ENCODE measurements around the gene RWDD1.
A peak's percentile ranks its signal among the peaks of the same experiment; 100 is the strongest.

RWDD1 gene

DNA sequence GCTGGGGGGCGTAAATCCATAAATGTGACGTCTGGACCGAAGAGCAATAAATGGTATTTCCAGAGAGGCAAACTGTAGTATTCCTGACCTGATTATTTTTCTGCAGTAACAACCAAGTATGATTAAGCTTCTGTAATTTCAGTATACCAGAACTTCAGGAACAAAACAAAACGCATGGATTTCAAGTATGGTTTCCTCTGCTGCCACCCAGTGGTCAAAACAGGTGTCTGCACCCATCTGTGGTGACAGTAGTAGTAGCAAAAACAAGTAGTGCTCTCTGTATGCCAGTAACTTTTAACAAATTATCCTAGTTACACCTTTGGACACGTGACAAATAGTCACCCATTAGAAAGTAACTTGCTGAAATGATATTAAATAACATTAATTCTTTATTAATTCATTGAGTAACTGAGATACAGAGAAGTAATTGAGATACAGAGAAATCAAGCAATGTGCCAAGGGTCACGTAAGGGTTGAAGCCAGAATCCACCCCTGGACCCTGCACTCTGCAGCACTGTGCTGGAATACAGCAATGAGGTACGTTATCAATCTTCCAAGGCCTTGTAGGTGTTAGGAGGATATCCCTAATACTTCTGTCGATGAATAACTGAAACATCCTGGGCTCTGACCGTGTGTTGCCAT, 9.8 kb upstream of the RWDD1 start:
- ChIA-PET POLR2A (interaction anchor here (1.0 to 1.9 kb wide), 4 partner anchors 9 to 50 kb away, joined by 3 to 5 read pairs (median 4); partner anchors contain the start of genes CALHM5 and RWDD1), CTCF (interaction anchor here (0.6 to 1.7 kb wide), 16 partner anchors 9 to 654 kb away, joined by 3 to 17 read pairs (median 4); partner anchors contain the start of genes CALHM5, RWDD1 and TSPYL4)
- no peak for TF ChIP-seq NFRKB (IDR thresholded peaks at IDR 0.05)
- no peak for TF ChIP-seq FOXA1 (IDR thresholded peaks at IDR 0.05)
- TF ChIP-seq, protein P1, sequence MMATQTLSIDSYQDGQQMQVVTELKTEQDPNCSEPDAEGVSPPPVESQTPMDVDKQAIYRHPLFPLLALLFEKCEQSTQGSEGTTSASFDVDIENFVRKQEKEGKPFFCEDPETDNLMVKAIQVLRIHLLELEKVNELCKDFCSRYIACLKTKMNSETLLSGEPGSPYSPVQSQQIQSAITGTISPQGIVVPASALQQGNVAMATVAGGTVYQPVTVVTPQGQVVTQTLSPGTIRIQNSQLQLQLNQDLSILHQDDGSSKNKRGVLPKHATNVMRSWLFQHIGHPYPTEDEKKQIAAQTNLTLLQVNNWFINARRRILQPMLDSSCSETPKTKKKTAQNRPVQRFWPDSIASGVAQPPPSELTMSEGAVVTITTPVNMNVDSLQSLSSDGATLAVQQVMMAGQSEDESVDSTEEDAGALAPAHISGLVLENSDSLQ (IDR thresholded peaks at IDR 0.05): 0 out of 2 replicates have a peak, but pooled peaks have one; percentile 13
- DNase-seq (ENCODE audit: extremely low spot score): peak; percentile 73

DNA sequence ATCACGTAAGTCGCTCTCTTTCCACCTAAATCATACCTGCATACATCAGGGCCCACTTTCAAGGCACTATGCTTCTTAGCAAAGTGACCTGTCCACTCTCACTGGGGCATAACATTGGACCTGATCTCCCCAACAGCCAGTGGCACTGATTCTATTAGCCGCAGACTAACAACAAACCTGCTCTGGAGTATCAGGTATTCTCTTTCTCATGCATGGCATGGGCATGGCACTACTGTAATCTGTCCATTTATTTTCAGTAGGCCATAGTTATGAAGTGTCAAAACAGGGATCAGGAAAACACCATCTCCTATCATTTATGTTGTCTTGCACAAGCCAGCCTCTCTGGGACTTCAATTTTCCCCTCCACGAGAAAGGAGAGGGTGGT, 9.3 kb upstream of the RWDD1 start:
- no peak for DNase-seq (ENCODE audit: extremely low spot score)
- ChIA-PET CTCF (interaction anchor here (0.9 to 1.0 kb wide), 2 partner anchors 29 to 275 kb away, joined by 3 to 5 read pairs; no protein-coding TSS in a partner anchor), POLR2A (interaction anchor here (1.9 kb wide), 1 partner anchor 9 kb away, joined by 5 read pairs; the partner anchor contains the start of gene RWDD1)
- TF ChIP-seq CTBP1 (IDR thresholded peaks at IDR 0.05; ENCODE audit: borderline replicate concordance): no peak
- no peak for TF ChIP-seq FOXA1 (IDR thresholded peaks at IDR 0.05)
- TF ChIP-seq SP1 (IDR thresholded peaks at IDR 0.05): no peak
- no peak for TF ChIP-seq FOXK2 (IDR thresholded peaks at IDR 0.05)
- TF ChIP-seq LEF1 (IDR thresholded peaks at IDR 0.05; ENCODE audit: borderline replicate concordance): no peak
- no peak for TF ChIP-seq FOXM1 (IDR thresholded peaks at IDR 0.05; ENCODE audit: borderline replicate concordance)
- no peak for TF ChIP-seq ELF4 (IDR thresholded peaks at IDR 0.05)
- TF ChIP-seq ARNT (IDR thresholded peaks at IDR 0.05): no peak

DNA sequence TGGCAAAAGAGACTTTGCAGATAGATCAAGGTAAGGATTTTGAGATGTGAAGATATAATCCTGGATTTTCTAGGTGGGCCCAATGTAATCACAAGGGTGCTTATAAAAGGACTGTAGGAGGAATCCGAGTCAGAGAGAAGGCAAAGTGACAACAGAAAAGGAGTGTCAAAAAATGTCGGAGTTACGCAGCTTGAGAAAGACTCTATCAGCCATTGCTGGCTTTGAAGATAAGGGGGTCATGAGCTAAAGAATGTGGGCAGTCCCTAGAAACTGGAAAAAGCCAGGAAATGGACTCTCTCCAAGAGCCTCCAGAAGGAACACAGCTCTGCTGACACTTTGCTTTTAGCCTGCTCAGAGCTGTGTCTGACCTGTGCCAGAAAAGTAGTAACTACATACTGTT, 8.7 kb upstream of the RWDD1 start:
- POLR2A ChIA-PET: interaction anchor here (1.9 kb wide), 2 partner anchors 8 to 282 kb away, joined by 5 to 6 read pairs; partner anchors contain the start of genes RWDD1 and TSPYL1

DNA sequence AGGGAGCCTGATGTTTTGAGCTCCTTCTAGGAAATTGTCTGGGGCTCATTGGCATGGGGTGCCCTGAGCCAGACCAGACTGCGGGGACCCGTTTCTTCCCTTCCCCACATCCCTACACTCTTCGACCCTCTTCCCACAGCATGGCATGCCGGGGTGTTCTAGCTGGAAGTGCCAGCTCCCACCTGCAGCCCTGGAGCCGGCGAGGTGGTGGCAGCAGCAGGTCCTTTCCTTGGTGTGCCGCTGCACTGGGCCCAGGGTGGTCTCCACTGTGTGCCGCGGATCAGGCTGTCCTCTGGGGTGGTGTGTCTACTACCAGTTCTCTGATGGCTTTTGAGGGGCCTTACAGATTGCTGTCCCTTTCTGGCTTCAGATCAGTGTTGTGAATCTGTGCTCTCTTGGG, 7.5 kb upstream of the RWDD1 start:
- TF ChIP-seq HDGF (IDR thresholded peaks at IDR 0.05; ENCODE audit: borderline replicate concordance) (no peak), FOXK2 (IDR thresholded peaks at IDR 0.05) (no peak), CTBP1 (IDR thresholded peaks at IDR 0.05; ENCODE audit: borderline replicate concordance) (no peak), SUZ12 (IDR thresholded peaks at IDR 0.05) (no peak), LEF1 (IDR thresholded peaks at IDR 0.05; ENCODE audit: borderline replicate concordance) (no peak), FOXM1 (IDR thresholded peaks at IDR 0.05; ENCODE audit: borderline replicate concordance) (no peak), ARNT (IDR thresholded peaks at IDR 0.05) (no peak)
- no peak for DNase-seq (ENCODE audit: extremely low spot score)
- ChIA-PET CTCF (interaction anchor here (0.5 to 0.7 kb wide), 3 partner anchors 31 to 276 kb away, joined by 3 to 4 read pairs (median 3); no protein-coding TSS in a partner anchor), POLR2A (interaction anchor here (1.3 to 1.9 kb wide), 3 partner anchors 7 to 284 kb away, joined by 3 to 6 read pairs (median 5); partner anchors contain the start of genes RWDD1 and TSPYL1)

More for the DNA sequence above, 8.7 kb upstream of the RWDD1 start:
- DNase-seq (ENCODE audit: extremely low spot score): no peak
- CTCF ChIA-PET: interaction anchor here (0.9 to 1.0 kb wide), 3 partner anchors 29 to 346 kb away, joined by 3 to 5 read pairs (median 4); no protein-coding TSS in a partner anchor
- TF ChIP-seq TARDBP (IDR thresholded peaks at IDR 0.05) (no peak), SP1 (IDR thresholded peaks at IDR 0.05) (no peak), FOXA1 (IDR thresholded peaks at IDR 0.05) (no peak), HDGF (IDR thresholded peaks at IDR 0.05; ENCODE audit: borderline replicate concordance) (no peak), ARNT (IDR thresholded peaks at IDR 0.05) (no peak), FOXM1 (IDR thresholded peaks at IDR 0.05; ENCODE audit: borderline replicate concordance) (no peak)
- TF ChIP-seq, protein P1 (IDR thresholded peaks at IDR 0.05): no peak

DNA sequence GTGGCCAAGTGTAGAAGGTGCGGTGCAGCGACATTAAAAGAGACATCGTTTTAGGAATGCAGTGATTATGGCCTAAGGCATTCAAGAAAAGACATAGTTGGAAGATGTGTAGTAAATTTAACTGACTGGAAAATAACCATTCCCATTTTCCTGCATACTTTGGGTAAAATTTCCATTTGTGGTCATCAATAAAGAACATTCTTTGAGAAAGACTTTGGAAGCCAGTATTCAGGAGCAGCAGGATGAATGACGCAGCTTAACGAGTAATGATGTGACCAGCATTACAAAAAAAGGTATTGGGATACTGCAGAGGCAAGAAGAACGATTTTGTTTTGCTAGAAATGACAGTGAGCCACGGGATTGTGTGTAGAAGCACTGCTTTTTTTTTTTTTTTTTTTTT, 7.0 kb upstream of the RWDD1 start:
- CTCF ChIA-PET: interaction anchor here (0.5 to 0.7 kb wide), 2 partner anchors 31 to 276 kb away, joined by 3 to 4 read pairs; no protein-coding TSS in a partner anchor
- no peak for DNase-seq (ENCODE audit: extremely low spot score)
- POLR2A ChIA-PET: interaction anchor here (1.3 to 1.9 kb wide), 2 partner anchors 46 to 284 kb away, joined by 3 to 6 read pairs; partner anchors contain the start of gene TSPYL1
- TF ChIP-seq CTBP1 (IDR thresholded peaks at IDR 0.05; ENCODE audit: borderline replicate concordance): no peak
- no peak for TF ChIP-seq FOXK2 (IDR thresholded peaks at IDR 0.05)
- TF ChIP-seq NFRKB (IDR thresholded peaks at IDR 0.05): no peak
- no peak for TF ChIP-seq ZNF384 (IDR thresholded peaks at IDR 0.05)
- no peak for TF ChIP-seq HDGF (IDR thresholded peaks at IDR 0.05; ENCODE audit: borderline replicate concordance)
- no peak for TF ChIP-seq BHLHE40 (IDR thresholded peaks at IDR 0.05; ENCODE audit: borderline replicate concordance)
- no peak for TF ChIP-seq L3MBTL2 (conservative IDR thresholded peaks at IDR 0.05)
- no peak for TF ChIP-seq TARDBP (IDR thresholded peaks at IDR 0.05)
- no peak for TF ChIP-seq LEF1 (IDR thresholded peaks at IDR 0.05; ENCODE audit: borderline replicate concordance)
- TF ChIP-seq FOXA1 (IDR thresholded peaks at IDR 0.05): no peak
- TF ChIP-seq ARNT (IDR thresholded peaks at IDR 0.05): no peak
- no peak for TF ChIP-seq SP1 (IDR thresholded peaks at IDR 0.05)
- TF ChIP-seq, protein P1 (IDR thresholded peaks at IDR 0.05): no peak
- TF ChIP-seq ELF4 (IDR thresholded peaks at IDR 0.05): no peak
- no peak for TF ChIP-seq FOXM1 (IDR thresholded peaks at IDR 0.05; ENCODE audit: borderline replicate concordance)
- TF ChIP-seq SUZ12 (IDR thresholded peaks at IDR 0.05): no peak

Measured in HEK293T (cell line).